Measurements from ENCODE around the gene POC5.

- no peak for TF ChIP-seq CTCF (IDR thresholded peaks at IDR 0.05; ENCODE audit: insufficient read depth, low read length, poor library complexity, severe bottlenecking)
- no peak for TF ChIP-seq EZH2phosphoT487 (conservative IDR thresholded peaks at IDR 0.05; ENCODE audit: low read length)
These were observed 6.6 kb downstream of the POC5 start for GRCh38 chr5:75710637-75711036.

All from SU-DHL-6 (cell line).